Measurements from ENCODE around the gene PODXL.

Gene PODXL

DNA sequence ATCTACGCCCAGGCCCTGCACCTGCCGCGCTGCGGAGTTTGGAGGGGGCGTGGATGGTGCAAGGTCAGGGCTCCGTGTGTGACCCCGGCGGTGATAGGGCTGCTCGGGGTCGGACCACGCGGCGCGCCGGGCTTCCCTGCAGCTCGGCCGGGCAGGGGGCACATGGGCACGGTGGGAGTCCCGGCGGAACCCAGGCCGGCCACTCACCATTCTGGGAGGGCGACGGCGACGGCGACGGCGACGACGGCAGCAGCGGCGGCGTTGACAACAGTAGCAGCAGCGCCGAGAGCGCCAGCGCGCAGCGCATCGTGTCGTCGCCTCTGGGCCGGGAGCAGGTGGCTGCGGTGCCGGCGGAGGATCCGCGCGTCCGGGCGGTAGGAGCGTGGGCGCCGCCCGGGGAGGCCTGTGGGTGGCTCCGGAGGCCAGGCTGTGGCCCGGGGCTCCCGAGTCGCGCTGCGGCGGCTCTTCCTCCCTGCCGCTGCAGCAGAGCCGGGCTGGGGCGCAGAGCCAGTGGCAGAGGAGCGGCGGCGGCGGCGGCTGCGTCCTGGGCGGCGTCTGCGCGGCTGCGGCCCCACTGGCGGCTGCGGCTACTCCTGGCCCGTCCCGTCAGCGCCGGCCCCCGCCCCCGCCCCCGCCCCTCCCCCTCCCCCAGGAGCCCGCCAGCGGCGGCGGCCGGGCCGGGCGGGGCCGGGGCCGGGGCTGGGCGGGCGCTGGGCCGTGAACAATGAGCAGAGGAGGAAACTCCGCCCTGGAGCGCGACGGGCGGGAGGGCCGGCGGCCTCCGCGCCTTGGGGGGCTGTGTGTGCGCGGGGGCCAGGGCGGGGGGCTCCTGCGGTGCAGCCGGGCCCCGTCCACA is at the start of gene PODXL:
TSS of gene PODXL (minus strand) at position 576 of the 856 bp plus-strand sequence. CDS start at position 307, 269 bp downstream.
- peak within 1 kb of the TSS; percentile 90 for H3K4me3 ChIP-seq (ENCODE audit: low read depth, low read length)
- no peaks in the 10 kb centered on the region for H3K36me3 ChIP-seq (ENCODE audit: insufficient read depth, low read length)
- peaks cover 11% of the 10 kb centered on the region for H3K79me2 ChIP-seq (ENCODE audit: control insufficient read depth, insufficient read depth, low read length, unreplicated experiment)
- H3K4me1 ChIP-seq (ENCODE audit: control insufficient read depth, insufficient read depth, low read length, unreplicated experiment), result peaks cover 17% of the 10 kb centered on the region
- no peak within 1 kb of the TSS for H3K27ac ChIP-seq (ENCODE audit: low read depth, low read length)
- peaks cover 19% of the 10 kb centered on the region for H3K27me3 ChIP-seq (ENCODE audit: insufficient read depth, low read length)
- peak within 1 kb of the TSS; percentile 87 for H2AFZ ChIP-seq (ENCODE audit: low read length, unreplicated experiment)

DNA sequence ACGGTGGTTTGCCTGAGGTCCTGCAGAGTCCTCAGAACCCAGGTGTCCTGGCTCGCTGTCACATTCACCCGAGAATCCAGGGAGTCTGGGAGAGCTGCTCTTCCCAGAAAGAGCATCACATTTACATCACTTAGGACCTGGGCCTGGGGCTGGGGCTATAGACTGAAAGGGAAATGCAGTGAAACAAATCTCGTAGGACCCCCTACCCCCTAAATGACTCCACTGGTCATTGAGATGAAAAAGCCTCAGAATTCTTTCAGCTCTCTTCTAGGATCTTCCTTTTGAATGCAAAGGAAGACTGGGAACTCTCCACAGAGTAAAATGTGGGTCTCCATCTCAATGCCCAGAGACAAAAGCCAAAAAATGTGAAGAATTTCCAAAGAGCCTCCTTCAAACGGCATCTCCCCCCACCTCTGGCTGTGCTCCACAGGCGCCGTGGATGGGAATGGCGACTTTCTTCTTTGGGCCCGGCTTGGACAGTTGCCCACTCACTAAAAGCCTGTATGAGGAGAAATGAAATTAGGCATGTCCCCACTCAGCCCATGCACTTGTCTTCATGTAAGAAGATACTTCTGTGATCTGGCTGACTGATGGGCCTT is 49.0 kb upstream of the PODXL start:
- no peak overlapping the region for H3K27ac ChIP-seq (ENCODE audit: low read depth, low read length)
- no peaks in the 10 kb centered on the region for H3K79me2 ChIP-seq (ENCODE audit: control insufficient read depth, insufficient read depth, low read length, unreplicated experiment)
- H3K4me1 ChIP-seq (ENCODE audit: control insufficient read depth, insufficient read depth, low read length, unreplicated experiment), result peaks cover 11% of the 10 kb centered on the region
- H2AFZ ChIP-seq (ENCODE audit: low read length, unreplicated experiment), result no peak overlapping the region
- H3K36me3 ChIP-seq (ENCODE audit: insufficient read depth, low read length), result no peaks in the 10 kb centered on the region
- H3K4me3 ChIP-seq (ENCODE audit: low read depth, low read length), result no peak overlapping the region
- H3K27me3 ChIP-seq (ENCODE audit: insufficient read depth, low read length), result no peaks in the 10 kb centered on the region

DNA sequence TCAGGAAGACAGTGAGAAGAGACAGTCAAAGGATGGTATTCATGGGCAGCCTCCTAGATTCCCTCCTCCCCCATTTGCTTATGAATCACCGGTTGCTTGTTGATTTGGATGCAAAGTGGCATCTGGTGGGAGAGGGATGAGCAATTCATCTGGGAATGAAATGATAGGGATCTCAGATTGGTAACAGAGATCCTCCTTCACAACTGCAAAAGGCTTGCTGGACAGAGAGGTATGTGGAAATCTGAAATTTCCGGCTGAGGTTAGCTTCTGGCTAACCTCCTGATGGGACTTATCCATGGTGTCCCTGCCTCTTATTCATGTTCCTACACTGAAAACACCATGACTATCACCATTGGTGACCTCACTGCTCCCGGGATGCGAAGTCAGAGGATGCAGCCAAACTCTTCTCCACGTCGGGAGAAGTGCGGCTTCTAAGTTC is 48.4 kb upstream of the PODXL start:
- H3K27ac ChIP-seq (ENCODE audit: low read depth, low read length), result no peak overlapping the region
- no peaks in the 10 kb centered on the region for H3K36me3 ChIP-seq (ENCODE audit: insufficient read depth, low read length)
- H3K79me2 ChIP-seq (ENCODE audit: control insufficient read depth, insufficient read depth, low read length, unreplicated experiment), result no peaks in the 10 kb centered on the region
- no peak overlapping the region for H2AFZ ChIP-seq (ENCODE audit: low read length, unreplicated experiment)
- H3K4me1 ChIP-seq (ENCODE audit: control insufficient read depth, insufficient read depth, low read length, unreplicated experiment), result peaks cover 11% of the 10 kb centered on the region
- H3K27me3 ChIP-seq (ENCODE audit: insufficient read depth, low read length), result no peaks in the 10 kb centered on the region
- no peak overlapping the region for H3K4me3 ChIP-seq (ENCODE audit: low read depth, low read length)

DNA sequence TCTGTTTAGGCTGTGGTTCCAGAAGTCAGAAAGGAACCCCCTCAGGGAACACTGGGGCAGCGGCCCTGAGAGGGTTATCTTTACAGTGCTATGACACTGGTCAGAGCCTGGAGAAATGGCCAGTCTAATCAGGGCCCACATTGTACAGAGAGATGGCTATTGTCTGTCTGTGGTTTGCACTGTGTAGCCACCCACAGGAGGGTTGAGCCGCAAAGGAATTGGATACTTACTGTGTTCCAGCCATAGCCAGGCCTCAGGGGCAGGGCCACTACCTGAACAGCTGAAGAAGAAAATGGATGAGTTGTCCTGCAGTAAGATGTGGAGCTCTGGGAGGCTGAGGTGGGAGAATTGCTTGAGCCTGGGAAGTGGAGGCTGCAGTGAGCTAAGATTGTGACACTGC is 47.5 kb upstream of the PODXL start:
- Histone ChIP-seq H3K79me2 (ENCODE audit: control insufficient read depth, insufficient read depth, low read length, unreplicated experiment) (no peaks in the 10 kb centered on the region), H3K36me3 (ENCODE audit: insufficient read depth, low read length) (no peaks in the 10 kb centered on the region), H3K4me1 (ENCODE audit: control insufficient read depth, insufficient read depth, low read length, unreplicated experiment) (peaks cover 11% of the 10 kb centered on the region), H2AFZ (ENCODE audit: low read length, unreplicated experiment) (no peak overlapping the region), H3K27me3 (ENCODE audit: insufficient read depth, low read length) (no peaks in the 10 kb centered on the region), H3K27ac (ENCODE audit: low read depth, low read length) (no peak overlapping the region), H3K4me3 (ENCODE audit: low read depth, low read length) (no peak overlapping the region)

- H2AFZ ChIP-seq (ENCODE audit: low read length, unreplicated experiment), result no peak overlapping the region
Measured at GRCh38 chr7:131602994-131603372, 46.6 kb upstream of the PODXL start.

DNA sequence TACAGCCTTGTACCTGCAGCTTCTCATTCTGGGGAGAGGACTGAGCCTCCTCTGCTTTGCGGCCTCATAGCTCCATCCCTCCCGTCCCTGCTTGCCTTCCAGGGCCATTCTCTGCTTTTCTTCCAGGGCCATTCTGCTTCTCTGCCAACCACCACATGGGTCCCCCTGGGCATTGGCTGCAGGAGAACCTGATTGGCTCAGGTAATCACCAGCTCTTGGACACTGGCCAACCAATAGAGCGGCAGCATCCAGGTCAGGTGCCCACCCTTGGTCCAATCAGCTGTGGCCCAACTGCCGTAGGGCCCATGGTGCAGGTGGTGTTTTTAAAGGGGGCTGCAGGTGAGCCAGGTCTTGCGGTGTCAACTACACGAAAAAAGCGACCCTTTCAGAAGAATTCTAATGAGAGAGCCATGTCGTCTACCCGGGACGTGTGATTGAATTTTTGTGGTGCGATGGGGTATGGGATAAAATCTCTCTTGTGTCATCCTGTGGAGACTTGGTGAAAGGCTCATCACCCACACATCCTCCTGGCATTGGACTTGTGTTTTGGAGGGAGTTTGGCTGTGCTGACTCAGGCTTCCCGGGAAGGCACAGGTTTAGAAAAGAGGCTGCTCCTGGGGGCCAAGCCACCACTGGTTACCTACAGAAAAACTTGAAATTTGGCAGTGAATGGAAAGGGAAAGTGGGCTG is 46.0 kb upstream of the PODXL start:
- Histone ChIP-seq H3K79me2 (ENCODE audit: control insufficient read depth, insufficient read depth, low read length, unreplicated experiment) (no peaks in the 10 kb centered on the region), H3K4me1 (ENCODE audit: control insufficient read depth, insufficient read depth, low read length, unreplicated experiment) (peaks cover 11% of the 10 kb centered on the region), H3K27me3 (ENCODE audit: insufficient read depth, low read length) (no peaks in the 10 kb centered on the region), H2AFZ (ENCODE audit: low read length, unreplicated experiment) (no peak overlapping the region), H3K27ac (ENCODE audit: low read depth, low read length) (no peak overlapping the region), H3K4me3 (ENCODE audit: low read depth, low read length) (no peak overlapping the region), H3K36me3 (ENCODE audit: insufficient read depth, low read length) (no peaks in the 10 kb centered on the region)

More at GRCh38 chr7:131602994-131603372, 46.6 kb upstream of the PODXL start:
- no peak overlapping the region for H3K4me3 ChIP-seq (ENCODE audit: low read depth, low read length)
- no peak overlapping the region for H3K27ac ChIP-seq (ENCODE audit: low read depth, low read length)
- H3K27me3 ChIP-seq (ENCODE audit: insufficient read depth, low read length), result no peaks in the 10 kb centered on the region
- H3K79me2 ChIP-seq (ENCODE audit: control insufficient read depth, insufficient read depth, low read length, unreplicated experiment), result no peaks in the 10 kb centered on the region
- H3K36me3 ChIP-seq (ENCODE audit: insufficient read depth, low read length), result no peaks in the 10 kb centered on the region
- H3K4me1 ChIP-seq (ENCODE audit: control insufficient read depth, insufficient read depth, low read length, unreplicated experiment), result peaks cover 11% of the 10 kb centered on the region

- no peaks in the 10 kb centered on the region for H3K27me3 ChIP-seq (ENCODE audit: insufficient read depth, low read length)
- H3K4me1 ChIP-seq (ENCODE audit: control insufficient read depth, insufficient read depth, low read length, unreplicated experiment), result peaks cover 10% of the 10 kb centered on the region
- no peak overlapping the region for H3K27ac ChIP-seq (ENCODE audit: low read depth, low read length)
- no peaks in the 10 kb centered on the region for H3K79me2 ChIP-seq (ENCODE audit: control insufficient read depth, insufficient read depth, low read length, unreplicated experiment)
- H2AFZ ChIP-seq (ENCODE audit: low read length, unreplicated experiment), result no peak overlapping the region
- H3K4me3 ChIP-seq (ENCODE audit: low read depth, low read length), result no peak overlapping the region
- no peaks in the 10 kb centered on the region for H3K36me3 ChIP-seq (ENCODE audit: insufficient read depth, low read length)
Measured at GRCh38 chr7:131600085-131600881, 43.9 kb upstream of the PODXL start.

GRCh38 chr7:131596785-131597184 is 40.4 kb upstream of the PODXL start:
- H3K79me2 ChIP-seq (ENCODE audit: control insufficient read depth, insufficient read depth, low read length, unreplicated experiment), result no peaks in the 10 kb centered on the region
- no peak overlapping the region for H3K4me3 ChIP-seq (ENCODE audit: low read depth, low read length)
- no peaks in the 10 kb centered on the region for H3K4me1 ChIP-seq (ENCODE audit: control insufficient read depth, insufficient read depth, low read length, unreplicated experiment)
- H3K27ac ChIP-seq (ENCODE audit: low read depth, low read length), result no peak overlapping the region
- no peak overlapping the region for H2AFZ ChIP-seq (ENCODE audit: low read length, unreplicated experiment)
- H3K27me3 ChIP-seq (ENCODE audit: insufficient read depth, low read length), result peaks cover 2% of the 10 kb centered on the region; the same call in 1 of the 2 replicates
- no peaks in the 10 kb centered on the region for H3K36me3 ChIP-seq (ENCODE audit: insufficient read depth, low read length)

- no peak overlapping the region for H3K27ac ChIP-seq (ENCODE audit: low read depth, low read length)
- H2AFZ ChIP-seq (ENCODE audit: low read length, unreplicated experiment), result no peak overlapping the region
- H3K36me3 ChIP-seq (ENCODE audit: insufficient read depth, low read length), result no peaks in the 10 kb centered on the region
- no peaks in the 10 kb centered on the region for H3K4me1 ChIP-seq (ENCODE audit: control insufficient read depth, insufficient read depth, low read length, unreplicated experiment)
- no peaks in the 10 kb centered on the region for H3K79me2 ChIP-seq (ENCODE audit: control insufficient read depth, insufficient read depth, low read length, unreplicated experiment)
- H3K4me3 ChIP-seq (ENCODE audit: low read depth, low read length), result no peak overlapping the region
- H3K27me3 ChIP-seq (ENCODE audit: insufficient read depth, low read length), result peaks cover 10% of the 10 kb centered on the region; the same call in 1 of the 2 replicates
Measured at GRCh38 chr7:131595699-131596098, 39.3 kb upstream of the PODXL start.

GRCh38 chr7:131591687-131592319 is 35.4 kb upstream of the PODXL start:
- Histone ChIP-seq H3K36me3 (ENCODE audit: insufficient read depth, low read length) (no peaks in the 10 kb centered on the region), H3K4me1 (ENCODE audit: control insufficient read depth, insufficient read depth, low read length, unreplicated experiment) (no peaks in the 10 kb centered on the region), H3K27ac (ENCODE audit: low read depth, low read length) (no peak overlapping the region), H3K27me3 (ENCODE audit: insufficient read depth, low read length) (peaks cover 10% of the 10 kb centered on the region; the same call in 1 of the 2 replicates), H3K79me2 (ENCODE audit: control insufficient read depth, insufficient read depth, low read length, unreplicated experiment) (no peaks in the 10 kb centered on the region), H3K4me3 (ENCODE audit: low read depth, low read length) (no peak overlapping the region), H2AFZ (ENCODE audit: low read length, unreplicated experiment) (no peak overlapping the region)
